Body of pancreas (tissue), 2 donors: ENCODE data around the gene KLRD1. TPM values are rescaled to one million over a fixed set of nuclear protein-coding genes. Genes with fewer than 3 reads are reported as not detected.

ENCODE experiments used
- total RNA-seq, 2 donors: library from RNA; depleted of rRNA; stranded (reverse); fragments of >200 nt; gene quantifications; one replicate each; pipeline ENCODE4 v1.1.0, GENCODE V29; 2016

KLRD1 gene
- total RNA-seq, 2 donors from 2014 or later = under 0.01 to 0.78 TPM

Other genes with a start within 250 kb of the KLRD1 start
- 1 to 10 TPM; 1.3 to 2.6 TPM for gene CLEC1A, start 208.9 kb upstream of the KLRD1 start, total RNA-seq
- gene CLEC7A, start 177.7 kb upstream of the KLRD1 start, total RNA-seq = 1 to 10 TPM in 1 of 2 donors, not detected in 1; 5.7 TPM
- gene OLR1, start 135.7 kb upstream of the KLRD1 start, total RNA-seq = 1 to 10 TPM in 1 of 2 donors, under 1 TPM in 1; 0.66 to 5.7 TPM
- under 1 TPM in 1 of 2 donors, not detected in 1; 0.26 TPM for gene TMEM52B, start 128.8 kb upstream of the KLRD1 start, total RNA-seq
- 10 to 100 TPM; 51.4 to 86.9 TPM for gene GABARAPL1, start 95.0 kb upstream of the KLRD1 start, total RNA-seq
- 1 to 10 TPM in 1 of 2 donors, not detected in 1; 1.3 TPM for gene KLRK1, start 82.2 kb downstream of the KLRD1 start, total RNA-seq
- not detected for gene KLRC4, start 101.9 kb downstream of the KLRD1 start, total RNA-seq
- gene KLRC3, start 112.7 kb downstream of the KLRD1 start, total RNA-seq = not detected
- under 1 TPM; 0.52 to 0.66 TPM for gene KLRC2, start 128.1 kb downstream of the KLRD1 start, total RNA-seq
- under 1 TPM in 1 of 2 donors, not detected in 1; 0.52 TPM for gene KLRC1, start 145.5 kb downstream of the KLRD1 start, total RNA-seq
- gene EIF2S3B, start 198.0 kb downstream of the KLRD1 start, total RNA-seq = under 1 TPM in 1 of 2 donors, not detected in 1; 0.26 TPM